H9 (cell line): ENCODE data around the gene TNFRSF19. TPM values are rescaled to one million over a fixed set of nuclear protein-coding genes. Genes with fewer than 3 reads are reported as not detected.

ENCODE experiments used
- DNase-seq: peaks from one replicate; pipeline ENCODE4 v3.0.0-alpha.2; 2017
- H2AFZ ChIP-seq: one replicate; pipeline ENCODE4 v1.6.1; 2013; ENCODE audit warnings: mild to moderate bottlenecking, low read length, control low read depth, moderate library complexity
- H2AK5ac ChIP-seq: 2 replicates; pipeline ENCODE4 v1.6.1; 2013; ENCODE audit warnings: low read length, control low read depth, mixed read lengths; ENCODE audit not compliant: insufficient read length
- H2BK120ac ChIP-seq: one replicate; pipeline ENCODE4 v1.6.1; 2013; ENCODE audit warnings: low read depth, mild to moderate bottlenecking, low read length, control low read depth, inconsistent platforms; ENCODE audit not compliant: poor library complexity, severe bottlenecking
- H2BK12ac ChIP-seq: 2 replicates; pipeline ENCODE4 v1.6.1; 2013; ENCODE audit warnings: low read length, control low read depth, mixed read lengths, low read depth; ENCODE audit not compliant: insufficient read length
- H2BK15ac ChIP-seq: 2 replicates; pipeline ENCODE4 v1.6.1; 2013; ENCODE audit warnings: low read depth, low read length, control low read depth
- H2BK20ac ChIP-seq: one replicate; pipeline ENCODE4 v1.6.1; 2013; ENCODE audit warnings: low read depth, mild to moderate bottlenecking, low read length, control low read depth, inconsistent platforms; ENCODE audit not compliant: poor library complexity, severe bottlenecking
- H2BK5ac ChIP-seq: 2 replicates; pipeline ENCODE4 v1.6.1; 2013; ENCODE audit warnings: low read length, control low read depth, mixed read lengths; ENCODE audit not compliant: insufficient read length
- H3K14ac ChIP-seq: 2 replicates; pipeline ENCODE4 v1.6.1; 2013; ENCODE audit warnings: low read length, control low read depth; ENCODE audit not compliant: insufficient read depth
- H3K18ac ChIP-seq: 2 replicates; pipeline ENCODE4 v1.6.1; 2013; ENCODE audit warnings: low read depth, mild to moderate bottlenecking, mixed read lengths, low read length, control low read depth; ENCODE audit not compliant: insufficient read length
- H3K23ac ChIP-seq: 2 replicates; pipeline ENCODE4 v1.6.1; 2013; ENCODE audit warnings: low read length, control low read depth, mixed read lengths, low read depth; ENCODE audit not compliant: insufficient read length
- H3K23me2 ChIP-seq: 2 replicates; pipeline ENCODE4 v1.6.1; 2013; ENCODE audit warnings: low read depth, mild to moderate bottlenecking, mixed read lengths, low read length, control low read depth; ENCODE audit not compliant: insufficient read length, poor library complexity, severe bottlenecking
- H3K27ac ChIP-seq: 2 replicates; pipeline ENCODE4 v1.5.1; 2013; ENCODE audit warnings: low read length, control low read depth, mixed read lengths, low read depth; ENCODE audit not compliant: insufficient read length
- H3K27me3 ChIP-seq: 2 replicates; pipeline ENCODE4 v1.6.1; 2013; ENCODE audit warnings: low read length, control low read depth, inconsistent platforms; ENCODE audit not compliant: insufficient read depth
- H3K4ac ChIP-seq: 2 replicates; pipeline ENCODE4 v1.6.1; 2013; ENCODE audit warnings: low read depth, mild to moderate bottlenecking, control low read depth, inconsistent platforms, low read length, moderate library complexity
- H3K4me1 ChIP-seq: 2 replicates; pipeline ENCODE4 v1.6.1; 2013; ENCODE audit warnings: low read length, control low read depth, inconsistent platforms; ENCODE audit not compliant: insufficient read depth
- H3K4me2 ChIP-seq: 2 replicates; pipeline ENCODE4 v1.6.1; 2013; ENCODE audit warnings: low read length, control low read depth, mixed read lengths; ENCODE audit not compliant: insufficient read length, insufficient read depth
- H3K56ac ChIP-seq: 2 replicates; pipeline ENCODE4 v1.6.1; 2013; ENCODE audit warnings: low read depth, mild to moderate bottlenecking, mixed read lengths, low read length, control low read depth; ENCODE audit not compliant: insufficient read length
- H3K79me1 ChIP-seq: 2 replicates; pipeline ENCODE4 v1.6.1; 2013; ENCODE audit warnings: low read depth, mild to moderate bottlenecking, moderate library complexity, low read length, control low read depth, inconsistent platforms; ENCODE audit not compliant: insufficient read depth, poor library complexity, severe bottlenecking
- H3K79me2 ChIP-seq: 2 replicates; pipeline ENCODE4 v1.6.1; 2013; ENCODE audit warnings: low read length, control low read depth, inconsistent platforms; ENCODE audit not compliant: insufficient read depth
- H3K9ac ChIP-seq: 2 replicates; pipeline ENCODE4 v1.6.1; 2013; ENCODE audit warnings: low read length, control low read depth, mixed read lengths; ENCODE audit not compliant: insufficient read length; ENCODE audit errors: extremely low read depth
- H3K9me3 ChIP-seq: one replicate; pipeline ENCODE4 v1.6.1; 2013; ENCODE audit warnings: low read depth, low read length, inconsistent platforms; ENCODE audit not compliant: control insufficient read depth
- H3T11ph ChIP-seq: one replicate; pipeline ENCODE4 v1.6.1; 2013; ENCODE audit warnings: mild to moderate bottlenecking, low read length, control low read depth, inconsistent platforms
- H4K20me1 ChIP-seq: one replicate; pipeline ENCODE4 v1.6.1; 2013; ENCODE audit not compliant: control insufficient read depth, insufficient read length, insufficient read depth
- H4K5ac ChIP-seq: 2 replicates; pipeline ENCODE4 v1.6.1; 2013; ENCODE audit warnings: low read depth, mild to moderate bottlenecking, mixed read lengths, low read length, control low read depth; ENCODE audit not compliant: insufficient read length
- H4K8ac ChIP-seq: replicated peaks from 2 replicates; pipeline ENCODE4 v1.6.1; 2013; ENCODE audit warnings: low read length, control low read depth, mixed read lengths, low read depth; ENCODE audit not compliant: insufficient read length
- H4K91ac ChIP-seq: 2 replicates; pipeline ENCODE4 v1.6.1; 2013; ENCODE audit warnings: low read depth, mild to moderate bottlenecking, moderate library complexity, mixed read lengths, low read length, control low read depth; ENCODE audit not compliant: insufficient read length
- H3K27ac Mint-ChIP-seq, 3 experiments: 2 replicates in 2 of 3; 3 replicates in 1 of 3; pipeline ENCODE4 v1.8.0; 2020 to 2021; ENCODE audit warnings: mixed read lengths in 3 of 3, mild to moderate bottlenecking in 1 of 3, moderate library complexity in 1 of 3
- H3K27me3 Mint-ChIP-seq: 2 replicates; pipeline ENCODE4 v1.8.0; 2021; ENCODE audit warnings: low read depth, mild to moderate bottlenecking, moderate library complexity, mixed read lengths
- H3K36me3 Mint-ChIP-seq, 3 experiments: 2 replicates in 2 of 3; 3 replicates in 1 of 3; pipeline ENCODE4 v1.8.0; 2020 to 2021; ENCODE audit warnings: low read depth in 3 of 3, mixed read lengths in 3 of 3; ENCODE audit not compliant: insufficient read depth in 1 of 3
- H3K4me1 Mint-ChIP-seq, 2 experiments: 2 replicates each; pipeline ENCODE4 v1.8.0; 2020; ENCODE audit warnings: mixed read lengths in 2 of 2
- H3K4me3 Mint-ChIP-seq, 2 experiments: 2 replicates in 1 of 2; 3 replicates in 1 of 2; pipeline ENCODE4 v1.8.0; 2020 to 2021; ENCODE audit warnings: mild to moderate bottlenecking in 2 of 2, mixed read lengths in 2 of 2, moderate library complexity in 1 of 2
- H3K9me3 Mint-ChIP-seq, 2 experiments: 2 replicates in 1 of 2; 3 replicates in 1 of 2; pipeline ENCODE4 v1.8.0; 2020; ENCODE audit warnings: mild to moderate bottlenecking in 2 of 2, mixed read lengths in 2 of 2, moderate library complexity in 1 of 2
- CTCF ChIP-seq: fragments of 200-600 bp; sonication (generic); conservative IDR thresholded peaks from 3 replicates; pipeline ENCODE4 v1.8.0; 2021; ENCODE audit warnings: antibody characterized with exemption, mild to moderate bottlenecking
- WGBS: extraction: QIAGEN DNeasy Blood & Tissue Kit; methylation state at CpG from one replicate; pipeline ENCODE4 v1.1.7; 2013; ENCODE audit warnings: missing lambda C conversion rate, low lambda C conversion rate, mixed read lengths; ENCODE audit not compliant: insufficient read length; ENCODE audit errors: extremely low coverage; 5-methylcytosine and 5-hydroxymethylcytosine counted together
- total RNA-seq: library from RNA; stranded (reverse); gene quantifications from 2 replicates; pipeline ENCODE4 v1.2.1, GENCODE V29; 2021

Gene TNFRSF19
- total RNA-seq, 1 experiment from 2014 or later, result 2.7 TPM

- Histone ChIP-seq H3K23ac (no peak overlapping the region), H4K91ac (no peak overlapping the region), H3K79me2 (no peaks in the 10 kb centered on the region), H3K9me3 (no peaks in the 10 kb centered on the region), H2AFZ (no peak overlapping the region), H3K27me3 (no peaks in the 10 kb centered on the region), H3K23me2 (no peaks in the 10 kb centered on the region), H4K20me1 (no peaks in the 10 kb centered on the region), H2AK5ac (no peak overlapping the region), H2BK12ac (no peak overlapping the region), H2BK15ac (no peak overlapping the region), H3K14ac (no peak overlapping the region), H3K79me1 (no peaks in the 10 kb centered on the region), H2BK120ac (no peak overlapping the region), H3K27ac (no peak overlapping the region), H2BK20ac (no peak overlapping the region), H3K9ac (no peak overlapping the region), H3K4me2 (no peak overlapping the region), H3T11ph (no peak overlapping the region), H3K18ac (no peak overlapping the region), H2BK5ac (no peak overlapping the region), H3K56ac (no peak overlapping the region), H3K4me1 (peaks cover 2% of the 10 kb centered on the region; the same call in 1 of the 2 replicates), H4K5ac (no peak overlapping the region), H4K8ac (no peak overlapping the region), H3K4ac (no peak overlapping the region)
- H3K4me3 Mint-ChIP-seq, result no peak overlapping the region
- TF ChIP-seq CTCF, result no peak
- no peaks in the 10 kb centered on the region for H3K27me3 Mint-ChIP-seq
- no CpG with 5 or more reads among the region's 9 CpGs for WGBS
- peaks cover 29 to 32% of the 10 kb centered on the region in 2 experiments for H3K4me1 Mint-ChIP-seq
- DNase-seq, result no peak
- H3K9me3 Mint-ChIP-seq, result peaks cover 12 to 13% of the 10 kb centered on the region in 2 experiments; a peak in 4 of 5 replicates
- peaks cover 0 to 19% (median 9%) of the 10 kb centered on the region in 3 experiments; a peak in 4 of 7 replicates for H3K36me3 Mint-ChIP-seq
- no peak overlapping the region; a peak in 1 of 7 replicates for H3K27ac Mint-ChIP-seq
These were observed 90.0 kb downstream of the TNFRSF19 start for GRCh38 chr13:23660249-23660648.
